GM12878 (cell line): ENCODE measurements around the gene ACSM5. TPM values are rescaled to one million over a fixed set of nuclear protein-coding genes. Genes with fewer than 3 reads are reported as not detected.

Experiments used
- ATAC-seq: fragments of 200-7000 bp; cut with Tn5 transposase; 3 replicates; pipeline ENCODE4 v1.9.1; 2020; ENCODE audit warnings: mild to moderate bottlenecking, moderate library complexity
- BruUV-seq: library from RNA; stranded (reverse); fragments of 400-500 nt; replicated peaks from 2 replicates; lab custom pipeline; 2021; lab: Mats Ljungman, UMichigan
- CTCF ChIA-PET: fragments of 300-600 bp; sonication (Branson Sonifier 250); formaldehyde crosslinking; extraction: SDS; loops from one replicate; lab custom pipeline; 2021; ENCODE audit warnings: inconsistent platforms; lab: Yijun Ruan, JAX
- POLR2A ChIA-PET: fragments of 350-600 bp; formaldehyde crosslinking; extraction: SDS; loops from one replicate; lab custom pipeline; 2021; ENCODE audit warnings: inconsistent platforms; lab: Charles Lee
- RAD21 ChIA-PET: fragments of 300-600 bp; sonication (Branson Sonifier 250); formaldehyde crosslinking; loops from one replicate; lab custom pipeline; 2023; ENCODE audit warnings: antibody characterized with exemption; ENCODE audit not compliant: unreplicated experiment; lab: Charles Lee
- SMC1A ChIA-PET: fragments of 300-600 bp; sonication (Branson Sonifier 250); formaldehyde crosslinking; loops from one replicate; lab custom pipeline; 2023; ENCODE audit not compliant: unreplicated experiment, uncharacterized antibody; lab: Charles Lee
- DNase-seq: peaks from one replicate; pipeline ENCODE4 v3.0.0-alpha.2; 2011; ENCODE audit warnings: low read depth, low spot score
- FAIRE-seq: peaks from 3 replicates; lab custom pipeline; 2011; peaks lifted over from hg19 to GRCh38; lab: Jason Lieb, UNC
- H2AFZ ChIP-seq: 2 replicates; pipeline ENCODE4 v1.6.0; 2011; ENCODE audit warnings: low read depth, low read length, control low read depth; ENCODE audit not compliant: control insufficient read depth
- H3K27ac ChIP-seq: 2 replicates; pipeline ENCODE4 v1.5.1; 2011; ENCODE audit warnings: control low read depth; ENCODE audit not compliant: control insufficient read depth, insufficient read depth
- H3K27me3 ChIP-seq, 2 experiments: replicated peaks in 1 of 2; 2 replicates each; pipeline versions ENCODE4 v1.6.0 to v1.6.1; 2011; ENCODE audit warnings: low read length in 1 of 2; ENCODE audit not compliant: control insufficient read depth in 2 of 2, insufficient read depth in 2 of 2
- H3K36me3 ChIP-seq, 2 experiments: 2 replicates each; pipeline ENCODE4 v1.5.1; 2011; ENCODE audit warnings: low read length in 1 of 2; ENCODE audit not compliant: control insufficient read depth in 2 of 2, insufficient read depth in 2 of 2
- H3K4me1 ChIP-seq: 2 replicates; pipeline ENCODE4 v1.6.1; 2011; ENCODE audit warnings: mild to moderate bottlenecking, low read length, moderate library complexity, mixed read lengths; ENCODE audit not compliant: control insufficient read depth, insufficient read depth
- H3K4me2 ChIP-seq: 2 replicates; pipeline ENCODE4 v1.6.0; 2011; ENCODE audit warnings: control low read depth; ENCODE audit not compliant: control insufficient read depth, insufficient read depth
- H3K4me3 ChIP-seq: fragments of 200-600 bp; sonication (generic); 2 replicates; pipeline ENCODE4 v1.5.1; 2016
- H3K79me2 ChIP-seq: 2 replicates; pipeline ENCODE4 v1.6.0; 2011; ENCODE audit warnings: low read length; ENCODE audit not compliant: control insufficient read depth, insufficient read depth
- H3K9ac ChIP-seq: 2 replicates; pipeline ENCODE4 v1.8.0; 2011; ENCODE audit warnings: low read length, control low read depth, mixed read lengths; ENCODE audit not compliant: control insufficient read depth, insufficient read depth
- H3K9me3 ChIP-seq: replicated peaks from 3 replicates; pipeline ENCODE4 v1.5.1; 2011; ENCODE audit warnings: mild to moderate bottlenecking, low read length; ENCODE audit not compliant: control insufficient read depth, insufficient read depth
- H4K20me1 ChIP-seq: 2 replicates; pipeline ENCODE4 v1.6.0; 2011; ENCODE audit not compliant: control insufficient read depth, insufficient read depth
- WGBS: methylation state at CpG from one replicate; pipeline ENCODE4 v1.1.6; 2016; ENCODE audit warnings: low lambda C conversion rate; ENCODE audit not compliant: insufficient replicate concordance, insufficient coverage; ENCODE audit errors: missing lambda C conversion rate; 5-methylcytosine and 5-hydroxymethylcytosine counted together
- in situ Hi-C: fragments of 300-500 bp; cut with MboI; formaldehyde crosslinking; loops from 9 replicates; pipeline ENCODE4 v1.14.3; 2018; ENCODE audit warnings: mixed read lengths
- intact Hi-C: fragments of 100-400 bp; cut with micrococcal nuclease; formaldehyde crosslinking; loops from one replicate; pipeline ENCODE4 v1.14.2; 2022; ENCODE audit not compliant: unreplicated experiment
- polyA plus RNA-seq, 11 experiments: library from polyadenylated mRNA; depleted of rRNA in 4 of 11; unstranded in 6 of 11; stranded (reverse) in 5 of 11; fragments of >200 nt; fragmentation: Nextera tagmentation in 4 of 11; fragmentation: Illumina TruSeq in 1 of 11; extraction: Ambion mirVana in 4 of 11; extraction: Trizol in 1 of 11; gene quantifications; 1 replicate in 1 of 11; 2 replicates in 10 of 11; pipeline versions ENCODE4 v1.2.1 to v1.2.3, GENCODE V29; 2011 to 2016; ENCODE audit warnings: inconsistent platforms in 2 of 11, missing spikeins in 2 of 11, low read depth in 1 of 11
- total RNA-seq, 4 experiments: library from RNA; depleted of rRNA in 3 of 4; stranded (reverse); fragments of >200 nt in 3 of 4; fragmentation: Illumina TruSeq in 1 of 4; extraction: Trizol in 1 of 4; gene quantifications; 2 replicates each; pipeline versions ENCODE4 v1.2.1 to v1.2.3, GENCODE V29; 2013 to 2021
- TF ChIP-seq, protein P1 (sequence below): fragments of 450-650 bp; IDR thresholded peaks from 2 replicates; pipeline ENCODE4 v1.6.1; 2016; ENCODE audit warnings: mild to moderate bottlenecking, moderate library complexity, borderline replicate concordance
- TF ChIP-seq, protein P2 (sequence below): IDR thresholded peaks from 2 replicates; pipeline ENCODE4 v1.6.1; 2012; ENCODE audit warnings: mild to moderate bottlenecking, low read depth, low read length

The ACSM5 gene
- total and polyA plus RNA-seq, 10 of the 15 experiments (the other 5 are each of a cell fraction or from before 2014, with no cell fraction given), result 0.07 to 0.54 (median 0.26) TPM; not detected in 3

DNA sequence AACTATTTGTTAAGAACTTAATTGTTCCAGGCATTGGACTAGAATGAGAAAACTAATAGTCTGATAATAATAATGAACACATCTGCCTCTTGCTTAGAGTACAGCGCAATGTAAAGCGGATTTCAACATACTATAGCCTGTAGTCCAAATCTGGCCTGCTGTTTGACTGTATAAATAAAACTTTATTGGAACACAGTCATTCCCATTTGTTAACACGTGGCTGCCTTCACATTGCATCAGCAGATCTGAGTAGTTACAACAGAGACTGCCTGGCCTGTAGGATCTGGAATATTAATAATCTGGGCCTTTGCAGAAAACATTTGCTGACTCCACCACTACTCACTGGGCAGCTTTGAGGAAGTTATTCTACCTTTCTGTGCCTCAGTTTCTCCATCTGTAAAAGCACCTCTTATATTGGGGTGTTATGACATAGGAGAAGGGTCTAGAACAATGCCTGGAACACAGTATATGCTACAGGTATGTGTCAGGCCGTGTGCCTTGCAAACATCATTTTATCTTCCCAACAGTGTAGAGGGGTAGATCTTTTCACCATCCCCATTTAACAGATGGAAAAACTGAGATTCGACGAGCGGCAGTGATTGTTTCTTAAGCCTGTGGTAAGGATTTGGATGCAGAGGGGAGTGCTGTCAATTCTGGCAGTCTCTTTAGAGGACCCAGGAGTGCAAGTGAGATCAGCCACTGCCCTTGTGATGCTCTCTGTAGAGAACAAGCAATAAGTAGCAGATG is 27.0 kb upstream of the ACSM5 start:
- WGBS, result 64% methylated on average over 7 of the region's 7 CpGs
- Histone ChIP-seq H3K27me3 (no peaks in the 10 kb centered on the region), H3K27ac (no peak overlapping the region), H3K4me2 (no peak overlapping the region), H3K4me3 (no peak overlapping the region), H4K20me1 (no peaks in the 10 kb centered on the region), H3K9ac (no peak overlapping the region), H3K9me3 (no peaks in the 10 kb centered on the region), H2AFZ (no peak overlapping the region)
- SMC1A ChIA-PET, result interaction anchor here (1.2 to 5.2 kb wide), 4 partner anchors 82 to 483 kb away, joined by 3 to 66 read pairs (median 24); no protein-coding TSS in a partner anchor
- DNase-seq, result no peak
- POLR2A ChIA-PET, result no interaction called here
- no TSS peak for BruUV-seq
- TF ChIP-seq, protein P1, sequence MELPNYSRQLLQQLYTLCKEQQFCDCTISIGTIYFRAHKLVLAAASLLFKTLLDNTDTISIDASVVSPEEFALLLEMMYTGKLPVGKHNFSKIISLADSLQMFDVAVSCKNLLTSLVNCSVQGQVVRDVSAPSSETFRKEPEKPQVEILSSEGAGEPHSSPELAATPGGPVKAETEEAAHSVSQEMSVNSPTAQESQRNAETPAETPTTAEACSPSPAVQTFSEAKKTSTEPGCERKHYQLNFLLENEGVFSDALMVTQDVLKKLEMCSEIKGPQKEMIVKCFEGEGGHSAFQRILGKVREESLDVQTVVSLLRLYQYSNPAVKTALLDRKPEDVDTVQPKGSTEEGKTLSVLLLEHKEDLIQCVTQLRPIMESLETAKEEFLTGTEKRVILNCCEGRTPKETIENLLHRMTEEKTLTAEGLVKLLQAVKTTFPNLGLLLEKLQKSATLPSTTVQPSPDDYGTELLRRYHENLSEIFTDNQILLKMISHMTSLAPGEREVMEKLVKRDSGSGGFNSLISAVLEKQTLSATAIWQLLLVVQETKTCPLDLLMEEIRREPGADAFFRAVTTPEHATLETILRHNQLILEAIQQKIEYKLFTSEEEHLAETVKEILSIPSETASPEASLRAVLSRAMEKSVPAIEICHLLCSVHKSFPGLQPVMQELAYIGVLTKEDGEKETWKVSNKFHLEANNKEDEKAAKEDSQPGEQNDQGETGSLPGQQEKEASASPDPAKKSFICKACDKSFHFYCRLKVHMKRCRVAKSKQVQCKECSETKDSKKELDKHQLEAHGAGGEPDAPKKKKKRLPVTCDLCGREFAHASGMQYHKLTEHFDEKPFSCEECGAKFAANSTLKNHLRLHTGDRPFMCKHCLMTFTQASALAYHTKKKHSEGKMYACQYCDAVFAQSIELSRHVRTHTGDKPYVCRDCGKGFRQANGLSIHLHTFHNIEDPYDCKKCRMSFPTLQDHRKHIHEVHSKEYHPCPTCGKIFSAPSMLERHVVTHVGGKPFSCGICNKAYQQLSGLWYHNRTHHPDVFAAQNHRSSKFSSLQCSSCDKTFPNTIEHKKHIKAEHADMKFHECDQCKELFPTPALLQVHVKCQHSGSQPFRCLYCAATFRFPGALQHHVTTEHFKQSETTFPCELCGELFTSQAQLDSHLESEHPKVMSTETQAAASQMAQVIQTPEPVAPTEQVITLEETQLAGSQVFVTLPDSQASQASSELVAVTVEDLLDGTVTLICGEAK, result peak; percentile 58
- TF ChIP-seq, protein P2, sequence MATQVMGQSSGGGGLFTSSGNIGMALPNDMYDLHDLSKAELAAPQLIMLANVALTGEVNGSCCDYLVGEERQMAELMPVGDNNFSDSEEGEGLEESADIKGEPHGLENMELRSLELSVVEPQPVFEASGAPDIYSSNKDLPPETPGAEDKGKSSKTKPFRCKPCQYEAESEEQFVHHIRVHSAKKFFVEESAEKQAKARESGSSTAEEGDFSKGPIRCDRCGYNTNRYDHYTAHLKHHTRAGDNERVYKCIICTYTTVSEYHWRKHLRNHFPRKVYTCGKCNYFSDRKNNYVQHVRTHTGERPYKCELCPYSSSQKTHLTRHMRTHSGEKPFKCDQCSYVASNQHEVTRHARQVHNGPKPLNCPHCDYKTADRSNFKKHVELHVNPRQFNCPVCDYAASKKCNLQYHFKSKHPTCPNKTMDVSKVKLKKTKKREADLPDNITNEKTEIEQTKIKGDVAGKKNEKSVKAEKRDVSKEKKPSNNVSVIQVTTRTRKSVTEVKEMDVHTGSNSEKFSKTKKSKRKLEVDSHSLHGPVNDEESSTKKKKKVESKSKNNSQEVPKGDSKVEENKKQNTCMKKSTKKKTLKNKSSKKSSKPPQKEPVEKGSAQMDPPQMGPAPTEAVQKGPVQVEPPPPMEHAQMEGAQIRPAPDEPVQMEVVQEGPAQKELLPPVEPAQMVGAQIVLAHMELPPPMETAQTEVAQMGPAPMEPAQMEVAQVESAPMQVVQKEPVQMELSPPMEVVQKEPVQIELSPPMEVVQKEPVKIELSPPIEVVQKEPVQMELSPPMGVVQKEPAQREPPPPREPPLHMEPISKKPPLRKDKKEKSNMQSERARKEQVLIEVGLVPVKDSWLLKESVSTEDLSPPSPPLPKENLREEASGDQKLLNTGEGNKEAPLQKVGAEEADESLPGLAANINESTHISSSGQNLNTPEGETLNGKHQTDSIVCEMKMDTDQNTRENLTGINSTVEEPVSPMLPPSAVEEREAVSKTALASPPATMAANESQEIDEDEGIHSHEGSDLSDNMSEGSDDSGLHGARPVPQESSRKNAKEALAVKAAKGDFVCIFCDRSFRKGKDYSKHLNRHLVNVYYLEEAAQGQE, result no peak
- TF ChIP-seq, all 136 proteins: peak for 1
- intact Hi-C loops, result loop anchor here (2.0 to 10.0 kb wide), 2 partner anchors 322 to 484 kb away; no protein-coding TSS in a partner anchor
- no peak for FAIRE-seq
- CTCF ChIA-PET, result interaction anchor here (1.1 to 6.4 kb wide), 6 partner anchors 8 to 481 kb away, joined by 3 to 137 read pairs (median 50); no protein-coding TSS in a partner anchor
- H3K79me2 ChIP-seq, result no peaks in the 10 kb centered on the region
- in situ Hi-C loops, result loop anchor here (5.0 kb wide), 1 partner anchor 475 kb away; no protein-coding TSS in a partner anchor
- no peak for ATAC-seq
- no peaks in the 10 kb centered on the region for H3K4me1 ChIP-seq
- no peaks in the 10 kb centered on the region for H3K36me3 ChIP-seq
- RAD21 ChIA-PET, result interaction anchor here (1.2 to 5.7 kb wide), 4 partner anchors 81 to 483 kb away, joined by 3 to 58 read pairs (median 26); no protein-coding TSS in a partner anchor
